Endothelial cell of umbilical vein (primary cell): ENCODE data around the gene RGS8. TPM values are rescaled to one million over a fixed set of nuclear protein-coding genes. Genes with fewer than 3 reads are reported as not detected.

Experiments used
- BruUV-seq: library from RNA; stranded (reverse); fragments of 400-500 nt; replicated peaks from 2 replicates; lab custom pipeline; 2021; lab: Mats Ljungman, UMichigan
- CTCF ChIA-PET: fragments of 300-600, 350-600 bp; sonication (Branson Sonifier 250); formaldehyde crosslinking; loops from one replicate; lab custom pipeline; 2021; ENCODE audit warnings: antibody characterized with exemption, inconsistent platforms; lab: Charles Lee
- POLR2A ChIA-PET: fragments of 300-600, 350-600 bp; sonication (Branson Sonifier 250); formaldehyde crosslinking; loops from one replicate; lab custom pipeline; 2021; ENCODE audit warnings: antibody characterized with exemption, inconsistent platforms; lab: Charles Lee
- DNase-seq: peaks from one replicate; pipeline ENCODE4 v3.0.0-alpha.2; 2011; ENCODE audit warnings: low read depth, low spot score
- FAIRE-seq: peaks from 2 replicates; lab custom pipeline; 2011; peaks lifted over from hg19 to GRCh38; lab: Jason Lieb, UNC
- H2AFZ ChIP-seq: 2 replicates; pipeline ENCODE4 v1.6.0; 2012; ENCODE audit warnings: low read depth, low read length, control low read depth, inconsistent platforms
- H3K27ac ChIP-seq: 2 replicates; pipeline ENCODE4 v1.5.1; 2011; ENCODE audit warnings: low read depth, mild to moderate bottlenecking, control low read depth, low read length, moderate library complexity; ENCODE audit not compliant: insufficient read depth
- H3K27me3 ChIP-seq, 2 experiments: 2 replicates each; pipeline versions ENCODE4 v1.6.0 to v1.6.1; 2011; ENCODE audit warnings: low read length in 2 of 2, mixed read lengths in 1 of 2; ENCODE audit not compliant: control insufficient read depth in 2 of 2, insufficient read depth in 2 of 2
- H3K36me3 ChIP-seq, 2 experiments: 2 replicates in 1 of 2; 3 replicates in 1 of 2; pipeline ENCODE4 v1.5.1; 2011; ENCODE audit warnings: low read length in 2 of 2, mild to moderate bottlenecking in 1 of 2, moderate library complexity in 1 of 2; ENCODE audit not compliant: control insufficient read depth in 2 of 2, insufficient read depth in 2 of 2; ENCODE audit errors: extremely low read depth in 1 of 2
- H3K4me1 ChIP-seq: 3 replicates; pipeline ENCODE4 v1.5.1; 2011; ENCODE audit warnings: mild to moderate bottlenecking, low read length; ENCODE audit not compliant: control insufficient read depth, insufficient read depth; ENCODE audit errors: extremely low read depth
- H3K4me2 ChIP-seq: 2 replicates; pipeline ENCODE4 v1.6.1; 2011; ENCODE audit warnings: low read length, control low read depth, mixed read lengths; ENCODE audit not compliant: insufficient read depth
- H3K4me3 ChIP-seq, 3 experiments: fragments of 200-600 bp in 1 of 3; sonication (generic), shearing (Covaris generic) in 1 of 3; replicated peaks in 1 of 3; 2 replicates each; pipeline ENCODE4 v1.5.1; 2011 to 2016; ENCODE audit warnings: control low read depth in 3 of 3, low read length in 3 of 3, mild to moderate bottlenecking in 2 of 3, inconsistent platforms in 1 of 3, low read depth in 1 of 3, moderate library complexity in 1 of 3; ENCODE audit not compliant: insufficient read depth in 1 of 3
- H3K79me2 ChIP-seq: 2 replicates; pipeline ENCODE4 v1.6.0; 2012; ENCODE audit warnings: low read length, inconsistent platforms; ENCODE audit not compliant: control insufficient read depth, insufficient read depth
- H3K9ac ChIP-seq: replicated peaks from 2 replicates; pipeline ENCODE3; 2011; ENCODE audit warnings: low read length, control low read depth; ENCODE audit not compliant: insufficient read depth; ENCODE audit errors: extremely low read depth
- H3K9me1 ChIP-seq: replicated peaks from 3 replicates; pipeline ENCODE4 v1.6.0; 2011; ENCODE audit warnings: mild to moderate bottlenecking, low read length; ENCODE audit not compliant: control insufficient read depth, insufficient read depth; ENCODE audit errors: extremely low read depth
- H3K9me3 ChIP-seq: replicated peaks from 2 replicates; pipeline ENCODE4 v1.5.1; 2012; ENCODE audit warnings: low read length, inconsistent platforms; ENCODE audit not compliant: control insufficient read depth, insufficient read depth
- H4K20me1 ChIP-seq: replicated peaks from 2 replicates; pipeline ENCODE3; 2011; ENCODE audit warnings: mild to moderate bottlenecking, low read length; ENCODE audit not compliant: control insufficient read depth, insufficient read depth; ENCODE audit errors: extremely low read depth
- CTCF ChIP-seq, 2 donors: IDR thresholded peaks; 1 replicate in 1 of 2; 2 replicates in 1 of 2; pipeline ENCODE4 v1.5.1; 2011; ENCODE audit warnings: low read length in 2 of 2, mild to moderate bottlenecking in 2 of 2, moderate library complexity in 2 of 2, control low read depth in 1 of 2, inconsistent platforms in 1 of 2, low read depth in 1 of 2; ENCODE audit not compliant: insufficient read depth in 1 of 2; ENCODE audit errors: extremely low read depth in 1 of 2
- EZH2 ChIP-seq: IDR thresholded peaks from 2 replicates; pipeline ENCODE4 v1.6.1; 2012; ENCODE audit warnings: borderline replicate concordance, low read depth, mild to moderate bottlenecking, moderate library complexity, low read length, inconsistent platforms; ENCODE audit not compliant: severe bottlenecking
- FOS ChIP-seq: IDR thresholded peaks from 2 replicates; pipeline ENCODE4 v1.6.1; 2011; ENCODE audit warnings: mild to moderate bottlenecking, low read length, moderate library complexity, borderline replicate concordance; ENCODE audit not compliant: insufficient read depth
- GATA2 ChIP-seq: IDR thresholded peaks from 2 replicates; pipeline ENCODE4 v1.7.0; 2011; ENCODE audit warnings: low read depth, mild to moderate bottlenecking, moderate library complexity, mixed read lengths, low read length; ENCODE audit not compliant: insufficient read length, insufficient read depth
- JUN ChIP-seq: IDR thresholded peaks from 2 replicates; pipeline ENCODE4 v1.6.1; 2011; ENCODE audit warnings: borderline replicate concordance, low read depth; ENCODE audit not compliant: insufficient read length, insufficient read depth
- MAX ChIP-seq: IDR thresholded peaks from 2 replicates; pipeline ENCODE4 v1.6.1; 2011; ENCODE audit not compliant: insufficient read depth, insufficient read length
- MYC ChIP-seq: IDR thresholded peaks from one replicate; pipeline ENCODE4 v1.6.1; 2011; ENCODE audit warnings: mild to moderate bottlenecking, low read depth, low read length
- POLR2A ChIP-seq: IDR thresholded peaks from 2 replicates; pipeline ENCODE4 v1.6.1; 2012; ENCODE audit warnings: low read depth, mild to moderate bottlenecking, control low read depth, low read length
- POLR2AphosphoS5 ChIP-seq: IDR thresholded peaks from 2 replicates; pipeline ENCODE4 v1.6.1; 2012; ENCODE audit warnings: low read depth, mild to moderate bottlenecking, control low read depth, low read length, moderate library complexity; ENCODE audit not compliant: insufficient read depth
- dilution Hi-C: fragments of 300-500 bp; cut with MboI; formaldehyde crosslinking; loops from one replicate; pipeline ENCODE4 v1.15.0; 2019; ENCODE audit warnings: low sequenced_read_pairs; ENCODE audit not compliant: extremely low pct_ligation_motif_present
- intact Hi-C: fragments of 100-400 bp; cut with micrococcal nuclease; formaldehyde crosslinking; loops from one replicate; pipeline ENCODE4 v1.10.0; 2022
- polyA plus RNA-seq, 4 experiments: library from polyadenylated mRNA; depleted of rRNA in 3 of 4; stranded (reverse) in 3 of 4; unstranded in 1 of 4; fragments of >200 nt; gene quantifications; 2 replicates each; pipeline versions ENCODE4 v1.2.1 to v1.2.3, GENCODE V29; 2011 to 2012; ENCODE audit warnings: missing spikeins in 1 of 4
- total RNA-seq: library from RNA; stranded (reverse); gene quantifications from 2 replicates; pipeline ENCODE4 v1.2.3, GENCODE V29; 2021

RGS8 gene
- total and polyA plus RNA-seq, 2 donors (not counting 3 experiments of a cell fraction or from before 2014, with no cell fraction given), result not detected

DNA sequence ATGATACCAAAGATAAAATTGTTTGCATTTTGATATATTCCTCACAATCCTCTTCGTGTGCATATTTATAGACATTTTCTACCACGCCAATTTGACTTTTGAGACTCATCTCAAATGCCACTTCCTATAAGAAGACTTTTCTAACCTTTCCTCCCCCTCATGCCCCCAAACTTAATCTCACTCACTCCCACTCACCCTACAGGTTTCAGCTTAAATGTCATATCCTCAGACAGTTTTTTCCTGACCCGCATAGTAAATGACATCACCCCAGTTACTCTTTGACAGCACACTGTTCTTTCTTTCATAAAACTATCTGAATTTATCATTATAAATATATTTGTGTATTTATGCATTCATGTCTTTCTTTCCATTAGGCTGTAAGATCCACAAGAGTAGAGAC, 29.6 kb upstream of the RGS8 start:
- H3K4me1 ChIP-seq, result no peaks in the 10 kb centered on the region
- BruUV-seq, result no TSS peak
- no peak overlapping the region for H3K4me3 ChIP-seq
- no peak overlapping the region for H2AFZ ChIP-seq
- no peak overlapping the region for H3K4me2 ChIP-seq
- no peaks in the 10 kb centered on the region for H4K20me1 ChIP-seq
- no peak overlapping the region for H3K27ac ChIP-seq
- no peaks in the 10 kb centered on the region for H3K79me2 ChIP-seq
- intact Hi-C loops, result no loop called here
- FAIRE-seq, result no peak
- TF ChIP-seq JUN (no peak), FOS (no peak), MYC (no peak), EZH2 (no peak), GATA2 (no peak), POLR2A (no peak), CTCF (IDR thresholded peaks at IDR 0.05; ENCODE audit: extremely low read depth in 1 of 2, insufficient read depth in 1 of 2, low read depth in 1 of 2, low read length in 2 of 2) (no peak), POLR2AphosphoS5 (no peak), MAX (no peak)
- dilution Hi-C loops, result no loop called here
- H3K36me3 ChIP-seq, result no peaks in the 10 kb centered on the region
- H3K27me3 ChIP-seq, result no peaks in the 10 kb centered on the region
- H3K9me3 ChIP-seq, result no peaks in the 10 kb centered on the region
- H3K9me1 ChIP-seq, result no peaks in the 10 kb centered on the region
- POLR2A ChIA-PET, result no interaction called here
- CTCF ChIA-PET, result no interaction called here
- H3K9ac ChIP-seq, result no peak overlapping the region
- DNase-seq, result no peak
